Stimulated activated CD4-positive, alpha-beta T cell treated with anti-CD3 and anti-CD28 coated beads, Interleukin-1b, Interleukin-23, amount 100 ng/mL, for 4 hours (primary cell): ENCODE data around the gene ELOVL6.
"Not testable (repeated sequence)": the region's sequence is repeated elsewhere in the genome, so short reads cannot be mapped to it uniquely, and the experiment has no call there.

ENCODE experiments used
- DNase-seq, 2 donors: peaks; one replicate each; pipeline ENCODE4 v3.0.0-alpha.2; 2020; ENCODE audit warnings: low read depth in 2 of 2

The ELOVL6 gene

GRCh38 chr4:110198435-110199416 is at the start of gene ELOVL6:
TSS of gene ELOVL6 (minus strand) at chr4:110198615. CDS start at chr4:110198335, 280 bp downstream.
- peak in 1 of 2 donors; percentile 7 for DNase-seq

- no peak for DNase-seq
Measured at GRCh38 chr4:110248100-110248499, 49.7 kb upstream of the ELOVL6 start.

- DNase-seq: no peak
Measured at GRCh38 chr4:110247591-110247990, 49.2 kb upstream of the ELOVL6 start.

- no peak for DNase-seq
Measured at GRCh38 chr4:110245577-110245976, 47.2 kb upstream of the ELOVL6 start.

- DNase-seq: no peak
Measured at GRCh38 chr4:110236324-110236723, 37.9 kb upstream of the ELOVL6 start.

- DNase-seq: not testable (repeated sequence)
Measured at GRCh38 chr4:110233581-110233980, 35.2 kb upstream of the ELOVL6 start.

- no peak for DNase-seq
Measured at GRCh38 chr4:110231869-110232268, 33.5 kb upstream of the ELOVL6 start.

- DNase-seq: no peak
Measured at GRCh38 chr4:110229266-110229665, 30.9 kb upstream of the ELOVL6 start.

GRCh38 chr4:110224812-110225211 is 26.4 kb upstream of the ELOVL6 start:
- no peak for DNase-seq

- no peak for DNase-seq
Measured at GRCh38 chr4:110224142-110224541, 25.7 kb upstream of the ELOVL6 start.

- DNase-seq: not testable (repeated sequence)
Measured at GRCh38 chr4:110218935-110219334, 20.5 kb upstream of the ELOVL6 start.

GRCh38 chr4:110217181-110217580 is 18.8 kb upstream of the ELOVL6 start:
- DNase-seq: not testable (repeated sequence)

- no peak for DNase-seq
Measured at GRCh38 chr4:110216129-110216528, 17.7 kb upstream of the ELOVL6 start.

GRCh38 chr4:110211770-110212061 is 13.3 kb upstream of the ELOVL6 start:
- no peak for DNase-seq

GRCh38 chr4:110211007-110211769 is 12.8 kb upstream of the ELOVL6 start:
- DNase-seq: no peak

GRCh38 chr4:110208419-110208818 is 10.0 kb upstream of the ELOVL6 start:
- no peak for DNase-seq

- DNase-seq: no peak
Measured at GRCh38 chr4:110207233-110207632, 8.8 kb upstream of the ELOVL6 start.

GRCh38 chr4:110202024-110202423 is 3.6 kb upstream of the ELOVL6 start:
- DNase-seq: no peak

- no peak for DNase-seq
Measured at GRCh38 chr4:110201502-110201901, 3.1 kb upstream of the ELOVL6 start.

GRCh38 chr4:110200689-110201088 is 2.3 kb upstream of the ELOVL6 start:
- DNase-seq: no peak

GRCh38 chr4:110198049-110198434 is 373 bp downstream of the ELOVL6 start:
- DNase-seq: no peak

GRCh38 chr4:110197529-110198042 is 829 bp downstream of the ELOVL6 start:
- peak in 1 of 2 donors; percentile 36 for DNase-seq
